ENCODE data around the gene LAMTOR4. TPM values are rescaled to one million over a fixed set of nuclear protein-coding genes. Genes with fewer than 3 reads are reported as not detected.
"Not testable (repeated sequence)": the region's sequence is repeated elsewhere in the genome, so short reads cannot be mapped to it uniquely, and the experiment has no call there.

LAMTOR4 gene
- polyA plus RNA-seq, 12 donors, result 51.2 to 100 (median 59.3) TPM; not detected in 1

DNA sequence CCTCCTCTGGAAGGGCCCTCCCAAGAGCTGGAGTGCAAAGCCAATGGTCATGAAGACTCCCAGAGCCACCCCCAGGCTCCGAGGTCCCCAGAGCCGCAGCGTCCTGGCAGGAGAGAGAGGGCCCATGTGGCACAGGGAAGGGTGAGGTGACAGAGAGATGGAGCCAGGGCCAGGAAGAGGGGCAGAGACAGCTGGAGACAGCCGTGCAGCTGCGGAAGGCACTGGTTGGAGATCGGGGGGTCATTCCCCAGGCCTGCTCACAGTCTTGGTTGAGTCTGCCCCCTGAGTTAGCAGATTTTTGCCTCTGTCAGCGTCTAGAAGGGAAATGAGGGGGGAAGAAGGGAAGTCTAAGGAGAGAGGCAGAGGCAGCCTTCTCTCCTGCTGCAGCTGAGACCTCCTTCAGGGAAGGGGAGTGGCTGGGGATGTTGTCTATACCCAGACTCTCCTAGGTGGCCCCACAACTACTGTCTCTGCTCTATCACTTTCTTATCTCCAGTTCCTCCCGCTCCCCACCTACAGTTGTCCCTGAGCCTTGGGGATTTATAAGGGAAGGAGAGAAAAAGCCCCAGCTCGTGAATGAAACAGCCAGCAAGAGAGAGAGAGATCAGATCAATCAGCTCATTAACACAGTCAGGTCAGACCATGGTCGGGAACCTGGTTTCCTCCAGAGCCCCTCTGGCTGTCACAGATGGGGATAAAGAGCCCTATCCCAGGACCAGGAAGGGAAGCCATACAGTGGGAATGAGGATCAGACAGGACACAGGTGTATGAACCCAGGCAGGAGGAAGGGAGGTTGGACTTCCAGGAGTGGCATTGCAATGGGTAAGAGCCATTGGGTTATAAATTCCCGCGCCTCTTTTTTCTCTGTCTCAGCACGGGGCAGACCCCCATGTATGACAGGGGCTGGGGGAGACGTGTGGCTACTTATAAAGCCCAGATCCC is 18.5 kb downstream of the LAMTOR4 start:
- DNase-seq, result no peak

DNA sequence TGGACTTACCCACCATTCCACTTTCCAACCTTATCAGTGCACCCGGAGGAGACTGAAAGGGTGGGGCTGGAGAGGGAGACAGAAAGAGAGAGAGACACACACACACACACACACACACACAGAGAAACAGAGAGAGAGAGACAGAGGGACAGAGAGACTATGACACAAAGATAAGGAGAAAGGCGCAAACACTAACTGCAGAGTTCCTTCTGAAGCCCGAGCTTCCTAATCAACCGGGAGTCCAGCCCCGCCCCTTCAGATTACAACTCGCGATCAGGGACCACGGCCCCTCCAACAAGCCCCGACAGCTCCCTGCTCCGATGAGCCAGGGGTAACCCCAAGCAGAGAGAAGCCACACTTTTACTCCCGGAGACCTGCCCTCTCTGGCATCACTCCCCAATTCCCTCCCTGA is 19.2 kb downstream of the LAMTOR4 start:
- DNase-seq, result peak; percentile 48

DNA sequence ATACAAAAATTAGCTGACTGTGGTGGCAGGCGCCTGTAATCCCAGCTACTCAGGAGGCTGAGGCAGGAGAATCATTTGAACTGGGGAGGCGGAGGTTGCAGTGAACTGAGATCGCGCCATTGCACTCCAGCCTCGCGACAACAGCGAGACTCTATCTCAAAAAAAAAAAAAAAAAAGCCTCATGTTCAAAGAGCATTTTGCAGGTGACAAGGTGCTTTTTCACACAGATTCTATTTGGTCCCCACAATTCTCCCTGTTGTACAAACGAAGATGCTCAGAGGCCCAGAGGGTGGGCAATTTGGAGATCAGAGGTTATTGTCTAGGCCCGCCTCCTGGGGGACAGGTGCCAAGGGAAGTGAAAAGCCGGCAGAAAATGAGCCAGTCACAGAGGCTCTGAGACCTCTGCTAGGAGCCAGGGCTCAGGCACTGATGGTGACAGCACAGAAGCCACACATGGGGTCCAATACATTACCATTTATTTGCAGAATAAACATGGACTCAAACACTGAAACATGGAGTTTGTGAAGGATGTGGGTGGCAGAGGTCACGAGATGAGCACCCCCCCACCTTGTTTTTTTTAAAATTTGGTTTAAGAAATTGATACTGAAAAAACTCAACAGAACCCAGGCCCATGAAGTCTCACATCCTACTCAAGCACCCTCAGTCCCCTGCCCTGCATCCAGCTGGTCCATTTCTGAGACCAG is 20.6 kb downstream of the LAMTOR4 start:
- DNase-seq, result no peak

DNA sequence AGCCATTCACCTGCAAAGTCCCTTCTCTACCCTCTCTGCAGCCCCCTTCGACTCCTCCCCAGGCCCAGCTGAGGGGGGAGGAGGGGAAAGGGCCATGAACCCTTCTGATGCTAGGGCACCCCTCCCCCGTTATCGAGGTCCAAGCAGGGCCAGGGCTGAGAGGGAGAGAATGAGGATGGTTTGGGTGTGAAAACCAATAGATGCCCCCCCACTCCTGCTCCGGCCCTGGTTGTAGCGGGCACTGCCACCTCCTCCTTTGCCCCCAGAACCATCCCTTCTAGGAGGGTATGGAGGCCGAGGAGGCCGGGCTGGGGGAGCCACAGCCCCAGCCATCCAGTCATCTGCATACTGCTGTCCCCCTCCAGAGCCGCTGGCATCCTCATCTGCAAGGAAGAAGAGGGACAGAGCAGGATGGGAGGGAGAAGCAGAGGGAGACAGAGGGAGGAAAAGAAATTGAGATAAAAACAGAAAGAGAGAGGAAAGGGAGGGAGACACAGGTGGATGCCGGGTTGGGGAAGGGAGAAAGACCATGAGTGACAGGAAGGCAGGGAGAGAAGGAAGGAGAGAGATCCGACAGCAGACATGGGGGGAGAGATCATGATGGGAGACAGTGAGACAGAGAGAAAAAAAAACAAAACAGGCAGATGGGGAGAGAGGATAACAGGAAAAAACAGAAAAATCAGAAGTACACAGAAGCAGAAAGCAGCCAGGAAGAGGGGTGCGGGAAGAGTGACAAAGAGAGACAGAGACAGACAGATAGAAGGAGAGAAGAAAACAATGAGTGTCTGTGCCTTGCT is 21.6 kb downstream of the LAMTOR4 start:
- DNase-seq, result no peak

DNA sequence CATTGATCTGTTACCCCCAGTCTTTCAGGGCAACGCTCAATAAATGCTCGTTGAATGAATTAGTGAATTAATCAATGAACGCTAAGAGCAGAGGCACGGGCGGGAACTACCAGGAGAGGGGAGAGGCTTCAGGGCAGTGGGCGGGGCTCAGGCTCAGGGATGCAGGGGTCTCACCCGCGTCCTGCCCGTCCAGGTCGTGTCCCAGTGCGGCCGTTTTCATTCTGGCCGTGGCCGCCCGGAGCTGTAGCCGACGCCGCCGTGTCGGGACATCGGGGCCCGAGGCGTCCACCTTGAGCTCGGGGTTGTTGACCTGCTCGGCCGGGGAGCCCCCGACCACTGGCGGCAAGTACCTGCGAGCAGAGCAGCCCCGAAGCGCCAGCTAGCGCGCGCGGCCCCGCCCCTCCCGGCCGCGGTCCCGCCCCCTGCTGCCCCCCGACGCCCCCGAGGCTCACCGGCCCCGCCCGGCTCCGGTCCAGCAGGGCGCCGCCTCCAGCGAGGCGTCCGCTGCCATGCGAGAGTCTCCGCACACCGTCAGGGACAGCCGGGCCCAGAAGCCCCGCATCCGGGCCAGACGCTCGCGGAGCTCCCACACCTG is 22.5 kb downstream of the LAMTOR4 start:
- DNase-seq, result no peak

DNA sequence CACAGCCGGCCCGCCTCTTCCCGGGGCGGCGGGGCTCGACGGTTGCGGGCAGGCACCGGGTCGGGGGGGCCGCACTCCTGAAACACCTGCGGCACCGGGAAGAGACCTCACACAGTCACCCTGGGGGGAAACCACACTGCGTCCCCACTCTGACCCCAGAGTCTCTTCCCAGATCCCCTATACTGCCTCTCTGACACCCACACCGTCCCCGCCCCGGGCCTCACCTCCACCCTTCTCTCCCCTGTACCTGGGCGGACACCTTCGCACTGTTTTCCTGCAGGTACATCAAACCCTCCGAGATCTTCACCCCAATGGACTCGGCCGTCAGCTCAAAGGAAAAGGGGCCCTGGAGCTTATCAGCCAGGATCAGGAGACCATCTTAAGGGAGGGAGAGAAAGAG is 23.1 kb downstream of the LAMTOR4 start:
- no peak for DNase-seq

DNA sequence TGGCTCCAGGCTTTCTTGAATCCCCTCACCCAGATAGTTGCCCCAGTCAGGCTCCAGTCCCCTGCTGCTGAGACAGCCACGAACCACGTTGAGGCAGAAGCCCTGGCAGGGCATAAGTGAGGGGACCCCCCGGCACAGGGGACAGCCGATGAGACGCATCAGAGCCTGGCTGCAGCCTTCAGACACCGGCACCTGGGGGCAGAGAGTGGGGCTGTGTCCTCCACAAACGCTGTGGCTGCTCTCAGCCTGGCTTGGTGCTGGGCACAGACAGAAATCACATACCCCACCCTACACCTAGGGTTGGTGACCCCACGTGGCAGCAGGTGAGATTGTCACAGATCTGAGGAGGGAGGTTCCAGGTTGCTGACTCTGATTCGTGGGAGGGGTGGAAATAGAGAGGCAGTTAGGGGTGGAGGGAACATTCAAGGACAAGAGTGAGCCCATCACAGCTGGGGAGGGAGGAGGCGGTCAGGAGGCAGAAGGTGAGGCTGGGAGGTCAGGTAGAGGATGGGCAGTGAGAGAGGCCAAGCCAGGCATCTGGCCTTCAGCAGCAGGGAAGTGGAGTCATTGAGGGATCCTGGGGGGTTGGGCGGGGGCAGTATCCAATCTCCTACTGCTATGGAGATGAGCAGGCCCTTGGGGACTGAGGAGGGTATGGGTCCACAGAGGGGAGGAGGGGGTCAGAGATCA is 25.2 kb downstream of the LAMTOR4 start:
- DNase-seq, result no peak

DNA sequence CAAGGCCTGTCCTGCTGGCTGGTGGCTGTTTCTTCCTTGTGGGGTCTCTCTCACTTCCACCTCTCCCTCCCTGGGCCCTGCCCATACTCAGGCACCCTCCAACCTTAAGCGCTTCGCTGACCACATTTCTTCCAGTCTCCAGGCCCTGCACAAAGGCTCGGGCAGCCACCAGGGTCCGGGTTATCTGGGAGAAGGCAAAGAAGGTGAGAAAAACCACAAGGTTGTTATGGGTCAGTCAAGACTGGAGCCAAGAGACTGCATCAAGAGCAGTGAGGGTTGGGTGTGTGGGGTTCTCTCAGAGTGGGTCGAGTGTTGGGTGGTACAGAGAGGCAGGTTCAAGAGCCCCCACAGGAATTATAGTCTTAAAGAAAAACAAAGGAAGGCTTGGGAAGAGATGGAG is 25.9 kb downstream of the LAMTOR4 start:
- DNase-seq, result no peak

DNA sequence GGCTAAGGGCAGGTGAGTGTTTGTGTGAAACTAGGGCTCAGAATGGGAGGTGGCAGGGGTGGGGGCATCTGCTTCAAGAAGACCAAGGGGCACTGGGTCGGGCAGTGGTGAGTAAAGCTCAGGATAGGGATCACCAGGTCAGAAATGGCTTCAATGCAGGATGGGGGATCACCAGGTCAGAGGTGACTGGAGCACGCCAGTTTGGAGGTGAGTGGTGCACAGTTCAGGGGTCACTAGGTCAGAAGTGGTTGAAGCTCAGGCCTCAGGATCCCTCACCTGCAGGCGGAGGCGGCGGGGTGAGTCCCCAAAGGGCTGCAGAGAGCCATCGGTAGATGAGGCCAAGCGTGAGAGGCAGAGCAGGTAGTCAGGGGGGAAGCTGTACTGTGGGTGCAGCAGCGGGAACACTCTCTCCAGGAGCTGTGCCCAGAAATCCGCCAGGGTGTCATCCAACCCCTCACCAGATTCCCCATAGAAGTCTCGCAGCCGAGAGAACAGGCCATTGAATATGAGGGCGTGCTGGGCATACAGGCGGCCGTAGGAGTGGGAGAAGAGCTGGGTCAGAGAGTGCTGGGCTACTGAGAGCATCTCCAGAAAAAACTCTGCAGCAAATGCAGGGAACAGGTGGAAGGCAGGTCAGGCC is 26.7 kb downstream of the LAMTOR4 start:
- no peak for DNase-seq

DNA sequence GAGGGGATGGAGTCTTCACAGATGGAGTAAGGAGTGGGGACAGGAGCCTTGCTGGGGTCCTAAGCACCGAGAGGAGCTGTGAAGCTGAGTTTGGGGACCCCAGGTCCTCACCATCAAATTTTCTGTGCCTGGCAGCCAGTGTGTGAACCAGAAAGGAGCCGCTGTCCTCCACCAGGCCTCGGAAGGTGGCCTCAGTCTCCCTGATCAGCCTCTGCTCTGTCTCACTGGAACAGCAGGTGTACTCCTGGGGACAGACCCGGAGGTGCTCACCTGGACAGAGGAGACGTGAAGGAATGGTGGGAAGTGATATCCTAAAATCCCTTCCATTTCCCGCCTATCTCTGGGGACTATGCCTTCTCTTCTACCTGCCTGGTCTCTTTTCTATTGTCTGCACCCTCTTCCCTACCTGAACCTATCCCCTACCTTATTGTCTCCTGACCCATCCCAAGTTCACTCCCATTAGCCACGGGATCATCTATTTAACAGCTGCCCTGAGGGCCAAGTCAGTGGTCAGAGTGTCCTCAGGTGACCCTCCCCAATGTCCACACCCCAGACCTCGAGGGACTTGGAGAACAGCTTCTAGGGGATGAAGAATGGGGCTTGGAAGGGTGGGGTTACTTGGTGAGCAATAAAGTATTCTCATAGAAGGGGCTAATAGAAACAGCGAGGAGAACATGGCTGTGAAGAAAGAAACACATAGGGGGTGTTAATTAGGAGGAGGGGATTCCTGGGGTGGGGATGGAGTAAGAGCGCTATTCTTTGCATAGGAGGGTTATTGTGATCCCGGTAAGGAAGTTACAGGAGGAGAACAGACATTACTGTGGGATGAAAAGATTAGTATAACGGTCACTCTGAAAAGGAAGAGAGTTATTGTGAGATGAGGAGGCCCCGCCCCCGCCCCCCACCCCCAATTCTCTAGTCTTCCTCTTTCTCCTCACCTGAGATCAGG is 27.7 kb downstream of the LAMTOR4 start:
- DNase-seq, result no peak

DNA sequence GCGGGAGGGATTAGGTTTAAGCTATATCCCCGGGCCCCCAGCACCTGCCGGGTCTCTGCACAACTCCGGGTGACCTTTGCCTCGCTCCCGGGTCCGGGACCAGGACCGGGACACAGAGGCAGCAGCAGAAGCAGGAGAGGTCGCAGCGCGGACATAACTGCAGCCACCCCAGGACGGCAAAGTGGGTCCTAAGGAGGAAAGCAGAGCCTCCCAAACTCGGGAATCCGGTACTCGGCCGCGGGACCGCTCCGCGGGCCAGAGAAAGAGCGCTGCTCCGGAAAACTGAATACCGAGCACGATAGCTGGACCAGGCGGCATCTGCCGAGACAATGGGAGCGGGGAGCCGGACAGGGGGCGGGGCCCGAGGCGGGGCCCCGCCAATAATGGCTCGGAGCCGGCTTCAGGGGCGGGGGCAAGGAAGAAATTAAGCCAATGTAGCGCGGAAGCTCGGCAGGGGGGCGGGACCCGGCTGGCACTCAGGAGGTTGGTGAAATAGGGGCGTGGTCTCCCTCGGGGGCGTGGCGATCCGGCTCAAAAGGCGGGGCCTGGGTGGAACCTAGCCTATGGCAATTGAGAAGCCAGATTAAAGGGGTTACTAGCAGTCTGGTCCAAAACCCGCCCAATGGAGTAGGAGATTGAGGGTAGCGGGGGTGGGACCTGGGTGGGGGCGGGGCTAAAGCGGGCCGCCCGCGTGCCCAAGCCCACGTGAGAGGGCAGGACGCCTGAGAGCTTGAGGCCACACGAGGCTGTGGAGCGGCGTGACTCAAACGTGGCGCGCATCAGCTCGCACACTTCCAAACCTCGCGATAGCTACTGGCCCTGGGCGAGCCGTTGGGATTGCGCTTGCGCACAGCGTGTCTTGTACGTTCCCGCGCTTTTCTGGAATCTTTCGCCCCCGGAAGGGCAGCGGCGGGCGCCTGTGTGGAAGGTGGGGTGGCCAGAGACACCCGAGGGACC is 28.6 kb downstream of the LAMTOR4 start, which contains the start of the genes GPC2 and STAG3:
GPC2 (minus strand) TSS at position 337 of the 957 bp plus-strand sequence; CDS start at position 155, 182 bp downstream.
STAG3 (plus strand) TSS at position 874 of the 957 bp plus-strand sequence. CDS start 2,639 bp downstream, outside the sequence.
- peak; percentile 94 for DNase-seq

DNA sequence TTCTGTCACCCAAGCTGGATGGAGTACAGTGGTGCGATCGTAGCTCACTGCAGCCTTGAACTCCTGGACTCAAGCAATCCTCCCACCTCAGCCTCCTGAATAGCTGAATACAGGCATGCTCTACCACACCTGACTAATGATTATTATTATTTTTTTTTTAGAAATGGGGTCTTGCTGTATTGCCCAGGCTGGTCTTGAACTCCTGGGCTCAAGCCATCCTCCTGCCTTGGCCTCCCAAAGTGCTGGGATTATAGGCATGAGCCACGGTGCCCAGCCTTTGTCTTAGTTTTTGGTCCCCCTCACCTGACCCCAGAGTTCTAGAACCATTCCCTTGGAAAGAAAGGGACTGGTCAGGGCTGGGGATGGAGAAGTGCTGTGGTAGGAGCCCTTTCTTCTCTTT is 31.4 kb downstream of the LAMTOR4 start:
- DNase-seq, result not testable (repeated sequence)

DNA sequence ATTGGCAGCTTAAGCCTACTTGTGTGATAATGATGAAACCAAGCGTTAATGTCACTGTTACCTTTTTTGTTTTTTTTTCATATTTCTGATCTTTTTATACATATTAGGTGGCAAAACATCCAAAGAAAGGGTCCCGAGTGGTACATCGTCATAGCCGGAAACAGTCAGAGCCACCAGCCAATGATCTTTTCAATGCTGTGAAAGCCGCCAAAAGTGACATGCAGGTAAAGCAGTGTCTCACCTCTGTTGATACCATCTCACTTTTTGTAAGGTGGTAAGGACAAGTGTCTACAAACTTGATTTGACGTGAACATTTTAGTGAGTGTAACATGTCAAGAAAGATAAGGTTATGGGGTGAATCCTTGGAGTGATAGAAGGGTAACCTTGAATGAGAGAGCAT is 33.9 kb downstream of the LAMTOR4 start:
- DNase-seq, result not testable (repeated sequence)

DNA sequence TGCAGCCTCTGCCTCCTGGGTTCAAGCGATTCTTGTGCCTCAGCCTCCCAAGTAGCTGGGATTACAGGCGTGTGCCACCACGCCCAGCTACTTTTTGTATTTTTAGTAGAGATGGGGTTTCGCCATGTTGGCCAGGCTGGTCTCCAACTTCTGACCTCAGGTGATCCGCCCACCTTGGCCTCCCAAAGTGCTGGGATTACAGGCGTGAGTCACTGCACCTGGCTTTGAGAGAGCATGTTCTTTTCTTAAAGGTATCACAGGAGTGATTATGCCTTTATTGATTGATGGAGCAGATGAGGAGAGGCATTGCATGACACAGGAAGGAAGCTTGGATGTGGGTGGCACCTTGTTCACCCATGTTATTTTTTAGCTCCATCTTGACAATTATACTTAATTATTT is 34.4 kb downstream of the LAMTOR4 start:
- DNase-seq, result not testable (repeated sequence)

DNA sequence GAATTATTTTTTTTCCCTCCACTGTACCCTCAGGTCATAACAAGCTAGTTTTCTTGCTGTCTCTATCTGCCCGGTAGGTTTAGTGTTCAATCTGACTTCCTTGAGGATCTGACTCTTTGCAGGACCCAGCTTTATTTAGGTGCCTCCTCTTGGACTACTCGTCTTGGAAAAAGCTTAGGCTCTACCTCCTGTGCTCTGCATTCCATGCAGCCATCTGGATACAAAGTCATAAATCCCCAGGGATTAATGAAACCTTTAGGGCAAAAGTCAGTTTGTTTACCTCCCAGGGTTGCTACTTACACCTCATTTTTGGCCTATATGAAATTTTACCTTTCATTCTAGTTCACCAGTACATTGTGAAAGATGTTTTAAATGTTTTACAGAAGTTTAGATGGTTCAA is 37.0 kb downstream of the LAMTOR4 start:
- DNase-seq, result no peak

DNA sequence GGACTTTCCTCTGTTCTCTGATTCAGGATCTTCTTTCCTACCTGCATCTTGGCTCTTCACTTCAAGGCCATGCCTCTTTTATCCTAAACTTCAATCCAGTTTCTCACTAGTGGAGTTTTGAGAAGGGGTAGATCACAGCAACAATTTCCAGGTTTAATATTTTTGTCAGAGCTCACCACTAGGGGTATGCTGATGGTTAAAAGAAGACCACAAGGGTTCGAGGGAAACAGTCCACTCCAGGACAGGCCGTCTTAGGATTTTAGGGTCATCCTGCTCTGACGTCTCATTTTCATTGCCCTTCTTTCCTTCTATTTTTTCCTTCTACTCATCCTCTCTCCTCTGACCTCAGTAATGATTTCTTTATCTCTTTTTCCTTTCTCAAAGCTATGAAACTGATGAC is 40.3 kb downstream of the LAMTOR4 start:
- DNase-seq, result no peak

DNA sequence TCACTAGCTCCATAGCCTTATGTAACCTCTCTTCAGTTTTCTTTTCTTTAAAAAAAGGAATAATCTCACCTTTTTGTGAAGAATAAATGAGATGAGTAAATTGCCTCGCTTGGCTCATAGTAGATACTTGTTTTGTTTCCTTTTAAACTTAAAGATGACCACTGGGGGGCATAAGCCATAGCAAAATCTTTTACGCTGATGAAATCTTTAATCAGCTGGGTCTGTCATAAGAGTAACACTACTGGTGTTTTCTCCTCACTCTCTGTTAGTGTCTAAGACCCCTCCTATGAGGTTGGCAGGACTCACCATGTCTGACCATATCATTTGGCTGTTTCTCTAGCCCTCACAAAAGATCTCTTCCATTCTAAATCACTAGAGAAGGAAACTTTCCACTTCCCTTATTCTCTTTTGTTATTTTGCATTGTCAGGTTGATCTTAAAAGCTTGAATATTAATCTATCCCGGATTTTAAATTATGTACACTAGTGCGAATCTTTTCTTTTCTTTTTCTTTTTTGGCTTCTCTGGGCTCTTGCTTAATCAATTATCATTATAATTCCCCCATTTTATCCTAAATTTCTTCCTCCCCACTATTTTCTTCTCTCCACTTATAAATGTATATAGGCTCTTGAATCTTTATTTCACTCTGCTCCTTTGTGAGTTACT is 41.5 kb downstream of the LAMTOR4 start:
- peak; percentile 50 for DNase-seq
